ENCODE measurements around the gene EIF2D. TPM values are rescaled to one million over a fixed set of nuclear protein-coding genes. Genes with fewer than 3 reads are reported as not detected.
"Not testable (repeated sequence)": the region's sequence is repeated elsewhere in the genome, so short reads cannot be mapped to it uniquely, and the experiment has no call there.

EIF2D gene
- 54.1 TPM for total RNA-seq

DNA sequence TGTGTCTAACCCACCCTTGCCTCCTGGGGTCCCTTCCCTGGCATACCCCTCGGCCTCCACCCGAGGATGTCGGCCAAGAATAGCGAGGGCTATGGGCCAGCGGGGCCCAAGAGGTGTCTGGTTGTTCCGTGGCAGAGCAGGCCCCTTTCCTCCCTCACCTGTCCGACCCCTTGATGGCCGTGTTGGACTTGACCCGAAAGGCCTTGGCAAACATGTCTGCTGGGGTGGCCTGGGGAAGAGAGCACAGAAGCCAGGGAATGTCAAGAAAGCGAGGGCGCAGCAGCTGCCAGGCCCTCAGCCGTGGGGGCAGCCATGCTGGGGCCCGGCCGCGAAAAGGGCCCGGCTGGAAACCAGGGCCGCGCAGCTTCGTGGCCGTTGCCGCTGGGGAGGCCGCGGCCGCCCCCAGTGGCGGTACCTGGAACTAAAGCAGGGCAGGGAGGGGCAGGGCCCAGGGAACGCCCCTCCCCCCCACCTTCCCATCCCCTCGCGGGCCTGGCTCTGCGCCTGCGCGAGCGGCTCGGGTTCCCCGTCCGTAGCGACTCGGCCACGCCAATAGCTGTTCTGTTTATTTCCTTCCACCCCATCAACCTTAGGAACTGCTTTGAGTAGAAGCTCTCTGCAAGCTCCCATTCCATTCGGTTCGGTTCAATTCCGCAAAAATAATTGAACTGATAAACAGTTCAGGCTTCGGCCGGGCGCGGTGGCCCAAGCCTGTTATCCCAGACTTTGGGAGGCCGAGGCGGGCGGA lies at the start of gene EIF2D:
EIF2D (minus strand) TSS at position 337 of the 748 bp plus-strand sequence; CDS start at position 214, 123 bp downstream.
- ATAC-seq (peak; percentile 99), DNase-seq (ENCODE audit: low spot score) (peak; percentile 97)
- intact Hi-C loops (cut with DNase I) = no loop called here

DNA sequence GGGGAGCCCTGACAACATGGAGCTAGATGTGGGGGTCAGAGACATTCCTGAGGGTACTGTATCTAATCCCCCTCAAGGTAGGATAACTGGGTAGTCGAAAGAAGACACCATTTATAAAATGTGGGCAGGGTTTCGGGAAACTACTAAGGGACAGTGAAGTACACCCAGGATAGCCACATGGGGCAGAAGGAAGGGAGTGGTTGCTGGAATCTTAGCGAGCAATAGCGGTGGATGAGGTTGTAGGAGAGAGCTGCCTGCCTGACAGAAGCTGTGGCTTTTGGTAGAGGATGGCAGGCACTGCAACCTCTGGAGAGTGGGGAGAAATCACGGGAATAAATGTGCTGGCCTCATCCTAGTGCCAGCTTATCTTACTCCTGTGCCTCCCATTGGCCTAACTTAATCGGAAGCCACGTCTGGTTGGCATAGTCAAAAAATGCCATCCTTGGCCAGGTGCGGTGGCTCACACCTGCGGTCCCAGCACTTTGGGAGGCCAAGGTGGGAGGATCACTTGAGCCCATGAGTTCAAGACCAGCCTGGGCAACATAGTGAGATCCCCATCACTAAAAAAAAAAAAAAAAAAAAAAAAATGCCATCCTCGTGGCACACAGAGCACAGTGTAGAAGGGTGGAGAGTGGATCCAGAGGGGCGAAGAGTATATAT lies 49.0 kb upstream of the EIF2D start:
- DNase-seq (ENCODE audit: low spot score) = no peak
- intact Hi-C loops (cut with DNase I) = no loop called here
- ATAC-seq = no peak

DNA sequence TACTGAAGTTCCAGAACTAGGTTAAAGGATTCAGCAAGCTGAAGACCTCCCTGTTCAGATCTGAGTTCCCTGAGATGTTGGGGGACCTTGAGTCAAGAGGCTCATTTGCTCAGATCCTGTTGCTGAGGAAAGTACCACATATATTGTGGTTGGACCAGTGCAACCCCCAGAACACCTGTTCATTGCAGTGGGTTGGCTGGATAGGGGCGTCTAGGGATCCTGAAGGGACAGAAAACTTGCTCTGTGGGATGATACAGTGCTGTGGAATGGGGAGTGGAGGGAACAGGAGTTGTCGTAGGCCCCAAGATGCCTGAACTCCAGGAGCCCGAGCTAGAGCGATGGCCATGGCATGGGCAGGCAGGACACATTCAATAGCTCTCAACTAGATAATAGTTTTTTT lies 47.9 kb upstream of the EIF2D start:
- intact Hi-C loops (cut with DNase I) = no loop called here
- ATAC-seq = no peak
- no peak for DNase-seq (ENCODE audit: low spot score)

GRCh38 chr1:206658981-206659273 lies 46.7 kb upstream of the EIF2D start:
- peak; percentile 9 for ATAC-seq
- DNase-seq (ENCODE audit: low spot score) = no peak
- intact Hi-C loops (cut with DNase I) = no loop called here

DNA sequence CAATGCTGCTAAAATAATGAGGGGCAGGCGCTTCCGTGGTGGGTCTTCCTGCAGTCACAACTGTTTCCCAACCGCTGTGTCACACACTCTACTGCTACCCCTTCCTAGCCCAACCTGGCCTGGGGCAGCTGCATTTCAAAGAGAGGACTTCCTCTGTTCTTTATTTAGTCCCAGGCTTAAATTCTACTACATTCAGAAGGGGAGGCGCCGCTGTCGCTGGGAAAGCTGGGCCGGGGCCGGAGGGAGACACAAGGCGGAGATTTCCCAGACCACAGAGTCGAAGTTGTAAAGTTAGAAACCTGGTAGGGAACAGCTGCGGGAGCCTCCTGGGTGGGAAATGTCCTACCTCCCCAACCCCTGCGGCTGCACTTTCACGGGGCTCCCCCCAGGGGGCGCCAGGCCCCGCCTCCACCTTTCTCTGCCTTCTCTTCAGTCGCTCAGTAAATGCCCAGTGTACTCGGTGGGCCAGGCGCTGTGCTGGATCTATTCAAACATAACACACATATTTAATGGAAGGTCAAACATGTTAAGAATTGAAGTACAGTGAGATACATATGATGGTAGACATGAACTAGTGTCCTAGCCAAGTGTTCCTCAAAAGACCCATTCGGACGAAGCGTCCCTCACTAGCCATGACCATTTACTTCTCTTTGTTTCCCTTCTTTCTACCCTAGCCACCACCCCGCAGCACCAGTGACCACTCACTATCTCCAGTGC lies 46.2 kb upstream of the EIF2D start:
- intact Hi-C loops (cut with DNase I) = no loop called here
- DNase-seq (ENCODE audit: low spot score) (no peak), ATAC-seq (peak; percentile 37)

- DNase-seq (ENCODE audit: low spot score) = no peak
- intact Hi-C loops (cut with DNase I) = no loop called here
- no peak for ATAC-seq
Observed at GRCh38 chr1:206657751-206658150, 45.5 kb upstream of the EIF2D start.

GRCh38 chr1:206656936-206657335 lies 44.7 kb upstream of the EIF2D start:
- no peak for ATAC-seq
- intact Hi-C loops (cut with DNase I) = no loop called here
- no peak for DNase-seq (ENCODE audit: low spot score)

- ATAC-seq (no peak), DNase-seq (ENCODE audit: low spot score) (no peak)
- intact Hi-C loops (cut with DNase I) = no loop called here
Observed at GRCh38 chr1:206655471-206655882, 43.2 kb upstream of the EIF2D start.

DNA sequence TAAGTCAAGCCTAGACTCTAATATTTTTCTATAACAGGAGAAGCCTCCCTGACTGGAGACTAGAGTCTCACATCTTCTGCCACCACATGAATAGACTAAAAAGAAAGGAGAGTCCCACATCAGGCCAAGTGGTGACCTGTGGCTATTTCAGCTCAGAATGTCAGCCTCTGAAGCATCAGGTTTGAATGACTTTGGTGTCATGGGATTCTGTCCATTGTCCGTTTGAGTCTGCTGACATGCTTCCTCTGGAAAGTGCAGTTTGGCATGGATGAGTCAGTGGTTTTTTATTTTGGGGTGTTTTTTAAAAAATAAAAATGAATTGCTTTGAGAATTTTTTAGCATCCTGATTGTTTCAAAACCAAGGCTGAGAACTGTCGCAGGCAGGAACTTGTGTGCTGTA lies 42.6 kb upstream of the EIF2D start:
- DNase-seq (ENCODE audit: low spot score) = no peak
- no peak for ATAC-seq
- intact Hi-C loops (cut with DNase I) = no loop called here

DNA sequence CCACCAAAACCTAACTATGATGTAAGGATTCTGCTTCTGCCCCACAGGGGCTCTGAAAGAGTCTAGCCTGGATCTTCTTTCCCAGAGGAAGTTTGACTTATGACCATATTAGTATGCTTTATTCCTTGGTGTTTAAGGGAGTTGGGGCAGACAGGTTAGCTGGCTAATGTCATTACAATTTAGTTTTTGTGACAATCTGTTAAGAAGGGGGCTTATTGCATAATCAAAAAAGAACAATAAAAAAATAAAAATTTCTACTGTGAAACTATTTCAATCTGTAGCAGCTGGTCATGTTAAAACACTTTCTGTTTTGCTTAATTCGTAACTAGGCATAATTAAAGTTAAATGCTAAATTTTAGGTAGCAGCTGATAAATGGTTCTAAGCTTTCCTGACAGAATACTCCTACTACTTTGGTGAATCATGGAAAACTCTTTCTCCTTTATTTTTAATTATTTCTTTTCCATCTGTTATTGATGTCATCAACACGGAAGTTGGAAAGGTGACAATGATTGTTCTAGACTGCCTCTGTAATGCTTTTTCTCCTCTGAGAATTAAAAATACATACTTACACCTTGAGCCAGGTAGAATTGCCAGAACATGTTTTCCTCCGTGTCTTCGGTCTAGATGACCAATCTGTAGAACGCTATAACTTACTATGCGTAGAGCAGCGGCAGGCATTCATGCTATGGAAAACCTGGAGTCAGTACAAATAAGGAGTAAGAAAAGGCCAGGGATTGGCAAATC lies 41.6 kb upstream of the EIF2D start:
- no peak for ATAC-seq
- intact Hi-C loops (cut with DNase I) = no loop called here
- no peak for DNase-seq (ENCODE audit: low spot score)

- no peak for DNase-seq (ENCODE audit: low spot score)
- no peak for ATAC-seq
- intact Hi-C loops (cut with DNase I) = no loop called here
Observed at GRCh38 chr1:206651958-206652890, 40.0 kb upstream of the EIF2D start.

DNA sequence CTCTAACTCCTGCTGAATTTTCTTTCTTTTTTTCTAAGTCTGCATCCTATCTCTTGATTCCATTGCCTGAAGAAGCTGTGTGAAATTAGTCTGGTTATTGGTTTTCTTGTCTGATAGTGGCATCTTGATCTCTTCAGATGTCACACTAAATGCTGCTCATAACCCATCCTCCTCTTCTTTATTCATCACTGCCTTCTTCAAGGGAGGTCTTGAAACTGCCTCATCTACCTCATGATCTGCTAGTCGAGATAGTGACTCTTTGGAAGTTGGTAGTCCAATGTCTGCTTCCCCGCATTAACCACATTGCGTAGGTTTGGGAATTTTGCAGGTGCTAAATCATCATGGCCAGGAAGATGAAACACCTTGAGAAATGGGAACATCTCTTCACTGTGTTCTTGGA lies 38.7 kb upstream of the EIF2D start:
- intact Hi-C loops (cut with DNase I) = no loop called here
- DNase-seq (ENCODE audit: low spot score) (no peak), ATAC-seq (no peak)

GRCh38 chr1:206649261-206649921 lies 37.1 kb upstream of the EIF2D start:
- DNase-seq (ENCODE audit: low spot score) (no peak), ATAC-seq (no peak)
- intact Hi-C loops (cut with DNase I) = no loop called here

GRCh38 chr1:206647224-206647623 lies 35.0 kb upstream of the EIF2D start:
- DNase-seq (ENCODE audit: low spot score) = no peak
- no peak for ATAC-seq
- intact Hi-C loops (cut with DNase I) = no loop called here

DNA sequence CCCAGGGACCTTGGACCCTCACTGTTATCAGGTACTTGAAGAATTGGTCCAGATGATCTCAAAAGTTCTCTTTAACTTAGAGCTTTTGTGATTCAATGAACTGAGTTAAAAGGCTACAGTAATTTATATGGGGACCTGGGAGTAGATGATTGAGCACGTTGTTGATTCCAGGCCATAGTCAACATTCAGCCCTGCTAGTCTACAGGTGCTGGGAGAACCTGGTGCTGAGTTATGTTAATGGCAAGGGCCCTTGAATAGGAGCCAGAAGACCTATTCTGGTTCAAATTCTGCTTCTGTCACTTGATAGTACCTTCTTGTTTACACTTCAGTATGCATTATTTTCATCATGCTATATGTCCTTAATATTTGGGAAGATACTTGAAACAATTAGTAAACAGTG lies 34.2 kb upstream of the EIF2D start:
- no peak for ATAC-seq
- intact Hi-C loops (cut with DNase I) = no loop called here
- no peak for DNase-seq (ENCODE audit: low spot score)

GRCh38 chr1:206643118-206643698 lies 30.9 kb upstream of the EIF2D start:
- no peak for DNase-seq (ENCODE audit: low spot score)
- intact Hi-C loops (cut with DNase I) = no loop called here
- no peak for ATAC-seq

- intact Hi-C loops (cut with DNase I); DNase-seq (ENCODE audit: low spot score); ATAC-seq: not testable (repeated sequence)
Observed at GRCh38 chr1:206642074-206642473, 29.8 kb upstream of the EIF2D start.

GRCh38 chr1:206637605-206638004 lies 25.3 kb upstream of the EIF2D start:
- intact Hi-C loops (cut with DNase I) = no loop called here
- DNase-seq (ENCODE audit: low spot score) (no peak), ATAC-seq (no peak)

Measured in sciatic nerve (tissue), 2 donors.